Neutrophil (primary cell): ENCODE results near the gene IKZF1.

Experiments used
- H3K27ac ChIP-seq: fragments of 200-600 bp; sonication (generic); 2 replicates; pipeline ENCODE4 v1.5.1; 2016; ENCODE audit warnings: mild to moderate bottlenecking, moderate library complexity
- H3K27me3 ChIP-seq: fragments of 200-600 bp; sonication (generic); 2 replicates; pipeline ENCODE4 v1.6.0; 2016; ENCODE audit warnings: mild to moderate bottlenecking
- H3K36me3 ChIP-seq: fragments of 200-600 bp; sonication (generic); 2 replicates; pipeline ENCODE4 v1.5.1; 2017
- H3K4me1 ChIP-seq, 2 experiments: fragments of 200-600 bp in 1 of 2; sonication (generic) in 1 of 2; 1 replicate in 1 of 2; 2 replicates in 1 of 2; pipeline versions ENCODE4 v1.5.1 to v1.6.1; 2013 to 2016; ENCODE audit warnings: low read depth in 1 of 2, low read length in 1 of 2, mild to moderate bottlenecking in 1 of 2, moderate library complexity in 1 of 2; ENCODE audit not compliant: control insufficient read depth in 1 of 2, insufficient read depth in 1 of 2
- H3K4me3 ChIP-seq, 2 experiments: fragments of 200-600 bp in 1 of 2; sonication (generic) in 1 of 2; 1 replicate in 1 of 2; 2 replicates in 1 of 2; pipeline ENCODE4 v1.5.1; 2013 to 2016; ENCODE audit warnings: low read depth in 1 of 2, low read length in 1 of 2, mild to moderate bottlenecking in 1 of 2, moderate library complexity in 1 of 2
- H3K9me3 ChIP-seq: fragments of 200-600 bp; sonication (generic); 2 replicates; pipeline ENCODE4 v1.5.1; 2016
- CTCF ChIP-seq: fragments of 200-600 bp; sonication (generic); IDR thresholded peaks from 2 replicates; pipeline ENCODE4 v1.5.1; 2016; ENCODE audit warnings: antibody characterized with exemption

The IKZF1 gene

DNA sequence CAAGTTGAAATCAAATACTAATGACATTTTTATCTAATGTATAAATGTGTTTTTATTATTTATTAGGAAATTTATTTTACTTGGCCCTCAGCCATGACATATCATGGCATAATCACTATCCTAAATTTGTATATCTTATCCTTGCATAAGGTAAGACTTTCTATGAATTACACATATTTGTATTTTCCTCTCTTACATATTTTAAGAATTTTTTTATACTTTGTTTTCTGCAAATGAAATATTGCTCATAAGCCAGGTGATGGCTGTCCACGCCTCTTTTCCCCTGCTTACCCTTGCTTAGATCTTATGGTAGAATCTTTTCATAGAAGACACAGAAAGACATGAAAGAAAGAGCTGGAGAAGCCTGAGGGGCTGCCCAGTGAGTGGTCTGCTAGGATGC, 48.2 kb downstream of the IKZF1 start:
- no peak for TF ChIP-seq CTCF
- Histone ChIP-seq H3K36me3 (peaks cover 29% of the 10 kb centered on the region), H3K4me3 (no peak overlapping the region), H3K27ac (peak overlapping the region; percentile 88), H3K27me3 (no peaks in the 10 kb centered on the region), H3K4me1 (peaks cover 78 to 87% of the 10 kb centered on the region in 2 experiments), H3K9me3 (no peaks in the 10 kb centered on the region)

DNA sequence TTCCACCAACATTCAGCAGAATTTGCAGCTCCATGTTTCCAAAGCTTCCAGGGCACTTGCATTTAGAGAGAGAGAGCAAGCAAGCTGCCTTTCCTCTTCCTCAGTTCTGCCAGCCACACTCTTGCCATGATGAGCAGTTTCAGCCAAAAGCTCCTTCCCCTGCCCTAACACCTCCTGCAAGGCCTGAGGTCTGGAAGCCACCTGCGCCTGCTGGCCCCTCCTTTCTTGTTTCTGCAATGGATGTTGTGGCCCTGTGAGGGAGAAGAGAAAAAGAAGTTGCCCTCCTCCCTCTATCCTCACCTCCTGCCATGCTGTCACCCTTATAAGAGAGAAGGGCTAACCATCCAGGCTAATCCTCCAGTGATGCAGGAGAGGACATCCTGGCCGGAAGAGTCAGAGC, 48.7 kb downstream of the IKZF1 start:
- Histone ChIP-seq H3K4me1 (peaks cover 82 to 91% of the 10 kb centered on the region in 2 experiments), H3K4me3 (no peak overlapping the region), H3K27me3 (no peaks in the 10 kb centered on the region), H3K9me3 (no peaks in the 10 kb centered on the region), H3K27ac (peak overlapping the region; percentile 88), H3K36me3 (peaks cover 26% of the 10 kb centered on the region)
- no peak for TF ChIP-seq CTCF

DNA sequence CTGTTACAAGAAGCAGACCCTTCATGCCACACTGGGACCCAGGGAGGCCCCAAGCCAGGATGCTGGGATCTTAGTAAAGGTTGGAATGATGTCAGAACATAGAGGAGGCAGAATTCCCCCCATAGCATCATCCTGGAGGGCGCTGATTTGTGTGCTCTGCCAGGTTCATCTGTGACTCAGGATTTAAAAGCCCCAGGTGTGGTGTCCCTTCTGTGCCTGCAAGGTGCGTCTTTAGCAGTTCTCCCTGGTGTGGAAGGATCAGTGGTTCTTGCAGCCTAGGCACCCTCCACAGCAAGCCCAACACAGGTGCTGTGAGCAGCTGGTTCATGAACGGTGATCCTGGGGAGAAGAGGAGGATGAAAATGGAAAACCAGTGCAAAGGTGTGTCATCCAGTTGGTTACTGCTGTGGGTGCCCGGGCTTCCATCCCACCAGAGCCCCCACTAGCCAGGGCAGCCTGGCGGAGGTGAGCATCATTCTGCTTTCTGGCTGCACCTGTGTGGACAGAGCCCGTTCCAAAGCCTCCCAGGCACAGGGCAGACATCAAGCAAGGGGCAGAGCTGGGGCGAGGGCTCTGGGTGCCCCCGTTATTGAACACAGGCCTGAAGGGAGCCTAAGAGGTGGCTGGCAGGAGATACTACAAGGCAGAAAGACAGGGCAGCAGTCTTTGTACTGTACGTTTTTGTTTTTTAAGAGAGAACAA, 49.5 kb downstream of the IKZF1 start:
- Histone ChIP-seq H3K4me1 (peaks cover 91 to 100% of the 10 kb centered on the region in 2 experiments), H3K27me3 (no peaks in the 10 kb centered on the region), H3K9me3 (no peaks in the 10 kb centered on the region), H3K27ac (peak overlapping the region; percentile 88), H3K4me3 (no peak overlapping the region), H3K36me3 (peaks cover 26% of the 10 kb centered on the region)
- no peak for TF ChIP-seq CTCF

DNA sequence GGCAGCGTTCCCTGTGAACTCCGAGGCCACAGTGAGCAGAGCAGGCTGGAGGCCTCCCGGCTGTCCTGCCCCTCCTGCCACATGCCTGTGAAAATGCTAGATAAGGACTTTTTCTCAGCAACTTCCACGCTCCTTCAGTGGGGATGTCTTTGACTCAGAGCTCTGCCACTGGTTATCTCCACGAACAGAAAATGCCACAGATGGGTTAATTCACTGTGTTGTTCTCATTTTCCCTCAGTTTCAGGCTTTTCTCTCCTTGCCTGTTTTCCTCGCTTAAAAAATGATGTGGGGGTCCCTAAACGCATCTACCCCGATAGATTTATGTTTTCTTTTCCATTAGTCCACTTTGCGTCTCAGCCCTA, 51.3 kb downstream of the IKZF1 start:
- TF ChIP-seq CTCF: no peak
- peak overlapping the region; percentile 88 for H3K27ac ChIP-seq
- no peaks in the 10 kb centered on the region for H3K27me3 ChIP-seq
- peaks cover 97 to 100% of the 10 kb centered on the region in 2 experiments for H3K4me1 ChIP-seq
- peaks cover 33% of the 10 kb centered on the region for H3K36me3 ChIP-seq
- H3K9me3 ChIP-seq: no peaks in the 10 kb centered on the region
- peak overlapping the region in 1 of 2 experiments; percentile 52 for H3K4me3 ChIP-seq

- Histone ChIP-seq H3K36me3 (peaks cover 35% of the 10 kb centered on the region), H3K27ac (peak overlapping the region; percentile 88), H3K4me1 (peaks cover 97% of the 10 kb centered on the region in 2 experiments), H3K9me3 (no peaks in the 10 kb centered on the region), H3K27me3 (no peaks in the 10 kb centered on the region), H3K4me3 (peak overlapping the region; percentile 49 to 52)
- no peak for TF ChIP-seq CTCF
Observed at GRCh38 chr7:50356212-50356944, 51.9 kb downstream of the IKZF1 start.
